ENCODE results near the gene FOXD2. TPM values are rescaled to one million over a fixed set of nuclear protein-coding genes. Genes with fewer than 3 reads are reported as not detected.

FOXD2 gene
- polyA plus RNA-seq, 2 of the 4 experiments (the other 2 are of a cell fraction), result 0.13 to 0.35 TPM

DNA sequence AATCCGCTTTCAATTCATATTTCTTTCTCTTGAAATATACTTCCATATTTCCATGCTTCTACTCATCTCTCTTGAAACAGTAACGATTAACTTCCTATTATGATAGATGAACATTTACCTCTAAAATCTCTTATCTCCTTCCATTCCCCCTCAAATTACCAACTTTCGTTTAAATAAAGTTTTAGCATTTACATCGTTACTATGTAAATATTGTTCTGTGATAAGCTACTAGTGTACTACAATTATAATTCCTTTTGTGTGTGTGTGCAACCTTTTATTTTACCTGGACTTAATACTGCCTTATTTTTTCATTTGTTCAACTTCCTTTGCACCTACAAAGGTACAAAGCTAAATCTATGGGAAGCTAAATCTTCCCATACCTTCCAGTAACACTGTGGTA lies 17.3 kb upstream of the FOXD2 start:
- POLR2A ChIA-PET, result no interaction called here
- FAIRE-seq (no peak), ATAC-seq (no peak), DNase-seq (ENCODE audit: low read depth in 1 of 2, low spot score in 1 of 2) (no peak)
- H3K4me2 ChIP-seq, result no peak overlapping the region
- CTCF ChIA-PET, result interaction anchor here (0.6 to 2.6 kb wide), 8 partner anchors 11 to 305 kb away, joined by 3 to 14 read pairs (median 4); partner anchors contain the start of gene FOXD2
- no peak for TF ChIP-seq NPAS2 (CRISPR knock-in tag; IDR thresholded peaks at IDR 0.05; ENCODE audit: borderline replicate concordance)
- no peak for TF ChIP-seq CBX2 (IDR thresholded peaks at IDR 0.05; ENCODE audit: borderline replicate concordance, low read depth)
- TF ChIP-seq FOXS1 (CRISPR knock-in tag; IDR thresholded peaks at IDR 0.05), result no peak
- no peak for TF ChIP-seq CHD4 (IDR thresholded peaks at IDR 0.05; ENCODE audit: borderline replicate concordance)
- no peak for TF ChIP-seq PBX3 (IDR thresholded peaks at IDR 0.05)
- no peak for TF ChIP-seq POLR2AphosphoS2 (conservative IDR thresholded peaks at IDR 0.05; ENCODE audit: low read length)
- TF ChIP-seq MAFK (IDR thresholded peaks at IDR 0.05; ENCODE audit: partially characterized antibody), result no peak
- TF ChIP-seq, protein P1, sequence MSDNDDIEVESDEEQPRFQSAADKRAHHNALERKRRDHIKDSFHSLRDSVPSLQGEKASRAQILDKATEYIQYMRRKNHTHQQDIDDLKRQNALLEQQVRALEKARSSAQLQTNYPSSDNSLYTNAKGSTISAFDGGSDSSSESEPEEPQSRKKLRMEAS (IDR thresholded peaks at IDR 0.05), result no peak
- TF ChIP-seq HDAC2 (IDR thresholded peaks at IDR 0.05), result no peak
- no peak for TF ChIP-seq ZNF302 (CRISPR knock-in tag; IDR thresholded peaks at IDR 0.05)
- no peak for TF ChIP-seq HEYL (CRISPR knock-in tag; IDR thresholded peaks at IDR 0.05)
- no peak for TF ChIP-seq ZSCAN20 (CRISPR knock-in tag; IDR thresholded peaks at IDR 0.05)
- no peak for TF ChIP-seq USF2 (IDR thresholded peaks at IDR 0.05)
- no peak for TF ChIP-seq GATA3 (IDR thresholded peaks at IDR 0.05; ENCODE audit: borderline replicate concordance)
- no peak for TF ChIP-seq MAZ (IDR thresholded peaks at IDR 0.05; ENCODE audit: borderline replicate concordance, low read depth, low read length)
- no peak for TF ChIP-seq FOSB (CRISPR knock-in tag; IDR thresholded peaks at IDR 0.05)
- TF ChIP-seq RNF2 (IDR thresholded peaks at IDR 0.05; ENCODE audit: borderline replicate concordance, low read depth), result no peak
- TF ChIP-seq CEBPB (IDR thresholded peaks at IDR 0.05), result no peak
- WGBS (ENCODE audit: missing lambda C conversion rate), result 83% methylated on average over 4 of the region's 4 CpGs
- no peak overlapping the region for H3K4me3 ChIP-seq
- no peaks in the 10 kb centered on the region for H3K4me1 ChIP-seq
- no peaks in the 10 kb centered on the region for H3K9me3 ChIP-seq
- no peak overlapping the region for H3K27ac ChIP-seq

- ATAC-seq (no peak), FAIRE-seq (no peak), DNase-seq (ENCODE audit: low read depth in 1 of 2, low spot score in 1 of 2) (no peak)
- POLR2A ChIA-PET, result interaction anchor here (1.0 kb wide), 1 partner anchor 244 kb away, joined by 4 read pairs; no protein-coding TSS in a partner anchor
- no peaks in the 10 kb centered on the region for H3K9me3 ChIP-seq
- CTCF ChIA-PET, result interaction anchor here (0.7 to 2.8 kb wide), 16 partner anchors 8 to 331 kb away, joined by 3 to 28 read pairs (median 5); partner anchors contain the start of genes CMPK1 and FOXD2
- no peaks in the 10 kb centered on the region for H3K4me1 ChIP-seq
- TF ChIP-seq, protein P1 (IDR thresholded peaks at IDR 0.05), result no peak
- peak; percentile 63 for TF ChIP-seq MAFK (IDR thresholded peaks at IDR 0.05; ENCODE audit: partially characterized antibody)
- 16% methylated on average over 2 of the region's 2 CpGs for WGBS (ENCODE audit: missing lambda C conversion rate)
- H3K27ac ChIP-seq, result no peak overlapping the region
- no peak overlapping the region for H3K4me3 ChIP-seq
- no peak overlapping the region for H3K4me2 ChIP-seq
Observed at GRCh38 chr1:47423872-47424271, 14.0 kb upstream of the FOXD2 start.

- ATAC-seq (peak; percentile 92 to 97), DNase-seq (ENCODE audit: low read depth in 1 of 2, low spot score in 1 of 2) (peak; percentile 63 to 65), FAIRE-seq (no peak)
- H3K4me3 ChIP-seq, result no peak overlapping the region
- WGBS (ENCODE audit: missing lambda C conversion rate), result 30% methylated on average over 6 of the region's 6 CpGs
- no peaks in the 10 kb centered on the region for H3K4me1 ChIP-seq
- no peak for TF ChIP-seq USF2 (IDR thresholded peaks at IDR 0.05)
- peak; percentile 22 to 38; a peak in 3 of 5 replicates for TF ChIP-seq RAD21 (conservative IDR thresholded peaks at IDR 0.05 in 1 of 2, IDR thresholded peaks at IDR 0.05 in 1 of 2)
- peak; percentile 65 for TF ChIP-seq CTCF (IDR thresholded peaks at IDR 0.05)
- peak; percentile 41 for TF ChIP-seq SMC3 (IDR thresholded peaks at IDR 0.05)
- no peak overlapping the region for H3K27ac ChIP-seq
- ChIA-PET CTCF (interaction anchor here (0.7 to 2.8 kb wide), 18 partner anchors 7 to 303 kb away, joined by 3 to 28 read pairs (median 4); partner anchors contain the start of genes CMPK1 and FOXD2), POLR2A (no interaction called here)
- H3K4me2 ChIP-seq, result no peak overlapping the region
- no peaks in the 10 kb centered on the region for H3K9me3 ChIP-seq
Observed at GRCh38 chr1:47424336-47424982, 13.4 kb upstream of the FOXD2 start.

All from A549 (cell line).